Rectal smooth muscle tissue (tissue), 1 donor: ENCODE measurements around the gene GTPBP6.

Source experiments
- H3K27ac ChIP-seq: one replicate; pipeline ENCODE4 v1.7.0; 2013; ENCODE audit warnings: low read depth, low read length, inconsistent platforms
- H3K27me3 ChIP-seq: one replicate; pipeline ENCODE4 v1.7.0; 2013; ENCODE audit warnings: low read length; ENCODE audit not compliant: control insufficient read depth, insufficient read depth
- H3K36me3 ChIP-seq: one replicate; pipeline ENCODE4 v1.7.0; 2013; ENCODE audit warnings: low read length; ENCODE audit not compliant: control insufficient read depth, insufficient read depth
- H3K4me1 ChIP-seq: one replicate; pipeline ENCODE4 v1.7.0; 2013; ENCODE audit warnings: low read length; ENCODE audit not compliant: control insufficient read depth, insufficient read depth
- H3K4me3 ChIP-seq: one replicate; pipeline ENCODE4 v1.7.0; 2013; ENCODE audit warnings: low read length
- H3K9ac ChIP-seq: one replicate; pipeline ENCODE4 v1.7.0; 2013; ENCODE audit warnings: low read length

GTPBP6 gene, protein sequence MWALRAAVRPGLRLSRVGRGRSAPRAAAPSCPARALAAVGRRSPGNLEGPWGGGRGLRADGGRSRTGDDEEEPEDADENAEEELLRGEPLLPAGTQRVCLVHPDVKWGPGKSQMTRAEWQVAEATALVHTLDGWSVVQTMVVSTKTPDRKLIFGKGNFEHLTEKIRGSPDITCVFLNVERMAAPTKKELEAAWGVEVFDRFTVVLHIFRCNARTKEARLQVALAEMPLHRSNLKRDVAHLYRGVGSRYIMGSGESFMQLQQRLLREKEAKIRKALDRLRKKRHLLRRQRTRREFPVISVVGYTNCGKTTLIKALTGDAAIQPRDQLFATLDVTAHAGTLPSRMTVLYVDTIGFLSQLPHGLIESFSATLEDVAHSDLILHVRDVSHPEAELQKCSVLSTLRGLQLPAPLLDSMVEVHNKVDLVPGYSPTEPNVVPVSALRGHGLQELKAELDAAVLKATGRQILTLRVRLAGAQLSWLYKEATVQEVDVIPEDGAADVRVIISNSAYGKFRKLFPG

DNA sequence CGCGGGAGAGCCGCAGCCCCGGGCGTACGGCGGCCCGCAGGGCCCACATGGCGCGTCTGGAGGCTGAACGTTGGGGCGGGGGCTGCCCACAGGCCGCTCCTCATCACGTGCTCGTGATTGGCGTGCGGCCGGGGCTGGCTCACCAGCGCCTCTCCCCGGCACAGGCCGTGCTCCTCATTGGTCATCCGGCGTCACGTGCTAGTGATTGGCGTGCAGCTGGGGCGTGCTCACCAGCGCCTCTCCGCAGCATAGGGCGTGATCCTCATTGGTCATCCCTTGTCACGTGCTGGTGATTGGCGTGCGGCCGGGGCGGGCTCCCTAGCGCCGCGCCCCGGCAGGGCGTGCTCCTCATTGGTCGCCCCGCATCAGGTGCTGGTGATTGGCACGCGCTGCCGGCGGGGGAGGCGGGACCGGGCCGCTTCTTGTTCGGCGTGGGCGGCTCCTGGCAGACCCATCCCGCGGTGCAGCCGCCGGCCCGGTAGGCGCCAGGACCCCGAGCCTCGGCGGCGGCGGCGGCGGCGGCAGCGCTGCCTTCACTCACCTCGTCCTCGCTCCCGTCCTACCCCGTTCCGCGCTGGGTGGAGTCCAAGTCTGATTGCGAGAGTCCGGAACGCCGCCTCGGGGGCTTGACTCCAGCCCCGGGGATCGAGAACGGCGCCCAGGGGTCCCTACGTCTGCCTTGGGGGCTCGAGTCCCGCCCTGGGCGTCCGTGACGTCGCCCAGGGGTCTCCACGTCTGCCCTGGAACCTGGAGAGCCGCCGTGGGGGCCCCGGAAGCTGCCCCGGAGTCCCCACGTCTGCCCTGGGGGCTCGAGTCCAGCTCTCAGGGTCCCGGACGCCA lies at the start of gene GTPBP6:
Gene GTPBP6, minus strand, starts transcription at position 58 of the 840 bp plus-strand sequence. Its CDS starts 9 bp downstream, at position 49.
- Histone ChIP-seq H3K27me3 (no peaks in the 10 kb centered on the region), H3K4me3 (peak within 1 kb of the TSS; percentile 83), H3K4me1 (peaks cover 3% of the 10 kb centered on the region), H3K9ac (peak within 1 kb of the TSS; percentile 93), H3K27ac (peak within 1 kb of the TSS; percentile 89), H3K36me3 (peaks cover 5% of the 10 kb centered on the region)

DNA sequence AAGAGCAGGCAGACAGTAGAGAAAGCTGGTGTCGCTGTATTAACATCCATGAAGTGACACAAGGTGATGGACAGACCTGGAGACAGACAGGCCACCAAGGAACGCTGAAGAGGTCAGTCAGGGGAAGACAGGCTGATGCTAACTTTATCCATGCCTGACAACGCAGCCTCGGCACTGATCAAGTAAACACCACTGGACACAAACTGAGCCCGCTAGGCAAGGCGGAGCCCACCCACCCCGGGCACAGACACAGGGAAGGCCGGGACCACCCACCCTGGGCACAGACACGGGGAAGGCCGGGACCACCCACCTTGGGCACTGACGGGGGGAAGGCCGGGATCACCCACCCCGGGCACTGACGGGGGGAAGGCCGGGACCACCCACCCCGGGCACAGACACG lies 49.3 kb upstream of the GTPBP6 start:
- Histone ChIP-seq H3K4me3 (no peak overlapping the region), H3K4me1 (no peaks in the 10 kb centered on the region)

DNA sequence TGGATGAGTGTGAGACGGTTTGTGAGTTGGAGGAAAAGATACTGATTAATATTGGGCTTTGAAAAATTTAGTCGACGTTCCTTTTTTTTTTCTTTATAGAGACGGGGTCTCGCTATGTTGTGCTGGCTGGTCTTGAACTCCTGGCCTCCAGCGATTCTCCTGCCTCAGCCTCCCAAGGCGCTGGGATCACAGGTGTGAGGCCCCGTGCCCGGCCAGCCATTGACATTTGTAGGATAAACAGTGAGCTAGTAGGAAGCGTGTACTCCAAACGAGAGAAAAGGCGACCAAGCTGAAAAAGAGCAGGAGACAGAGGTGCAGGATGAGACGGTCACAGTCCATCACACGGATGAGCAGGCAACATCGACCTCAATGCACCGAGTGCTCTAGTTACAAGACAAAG lies 48.8 kb upstream of the GTPBP6 start:
- Histone ChIP-seq H3K27me3 (peaks cover under 1% of the 10 kb centered on the region), H3K27ac (no peak overlapping the region), H3K9ac (no peak overlapping the region), H3K36me3 (no peaks in the 10 kb centered on the region), H3K4me1 (no peaks in the 10 kb centered on the region), H3K4me3 (no peak overlapping the region)

More for the DNA sequence above, 49.3 kb upstream of the GTPBP6 start:
- H3K27ac ChIP-seq = no peak overlapping the region
- peaks cover 3% of the 10 kb centered on the region for H3K27me3 ChIP-seq
- H3K36me3 ChIP-seq = no peaks in the 10 kb centered on the region
- no peak overlapping the region for H3K9ac ChIP-seq

DNA sequence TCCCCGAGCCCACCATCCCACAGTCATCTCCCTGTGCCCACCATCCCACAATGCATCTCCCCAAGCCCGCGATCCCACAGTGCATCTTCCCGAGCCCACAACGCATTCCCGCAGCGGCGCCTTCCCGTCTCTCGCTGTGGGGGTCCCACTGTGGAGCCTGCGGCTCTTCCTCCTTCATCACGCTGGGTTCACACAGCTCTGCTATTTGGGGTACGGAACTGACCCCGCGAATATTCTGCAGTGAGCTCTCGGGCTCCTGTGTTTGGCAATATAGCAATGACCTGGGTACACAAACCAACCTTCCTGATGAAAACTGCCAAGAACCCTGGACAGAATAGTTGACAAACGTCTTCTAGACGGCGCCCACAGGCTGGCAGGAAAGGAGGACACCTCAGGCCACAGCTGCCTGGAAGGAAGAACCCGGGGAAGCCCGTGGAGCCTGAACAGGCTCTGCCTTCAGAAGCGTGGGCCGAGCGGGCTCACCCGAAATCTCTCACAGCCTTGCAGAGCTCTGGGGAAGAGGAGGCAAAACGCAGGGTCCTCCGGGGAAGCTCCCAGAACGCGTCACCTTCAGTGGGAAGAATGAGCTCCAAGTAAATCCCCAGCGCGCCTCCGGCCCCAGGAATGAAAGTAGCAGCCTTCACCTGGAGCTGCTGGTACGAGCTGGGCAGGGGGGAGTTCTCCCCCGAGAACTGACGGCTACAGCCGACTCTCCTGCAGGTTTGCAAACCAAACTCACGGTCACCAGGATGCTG lies 45.2 kb upstream of the GTPBP6 start:
- Histone ChIP-seq H3K4me1 (no peaks in the 10 kb centered on the region), H3K36me3 (peaks cover 8% of the 10 kb centered on the region), H3K27ac (no peak overlapping the region), H3K9ac (no peak overlapping the region), H3K27me3 (no peaks in the 10 kb centered on the region), H3K4me3 (no peak overlapping the region)

DNA sequence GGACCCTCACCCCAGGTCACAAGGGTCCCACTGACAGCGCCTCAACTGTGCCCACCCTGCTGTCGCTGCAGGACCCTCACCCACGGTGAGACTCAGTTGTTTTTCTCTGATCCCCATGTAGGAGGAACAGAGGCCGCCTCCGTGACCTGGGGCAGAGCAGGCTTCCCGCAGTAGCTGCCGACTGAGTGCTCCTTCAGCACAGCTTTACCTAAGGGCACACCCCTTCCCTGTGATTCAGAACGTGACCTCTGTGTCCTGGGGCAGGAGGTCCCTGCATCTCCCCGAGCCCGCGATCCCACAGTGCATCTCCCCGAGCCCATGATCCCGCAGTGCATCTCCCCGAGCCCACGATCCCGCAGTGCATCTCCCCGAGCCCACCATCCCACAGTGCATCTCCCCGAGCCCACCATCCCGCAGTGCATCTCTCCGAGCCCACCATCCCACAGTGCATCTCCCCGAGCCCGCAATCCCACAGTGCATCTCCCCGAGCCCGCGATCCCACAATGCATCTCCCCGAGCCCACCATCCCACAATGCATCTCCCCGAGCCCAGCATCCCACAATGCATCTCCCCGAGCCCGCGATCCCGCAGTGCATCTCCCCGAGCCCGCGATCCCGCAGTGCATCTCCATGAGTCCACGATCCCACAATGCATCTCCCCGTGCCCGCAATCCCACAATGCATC lies 44.5 kb upstream of the GTPBP6 start:
- Histone ChIP-seq H3K36me3 (peaks cover 8% of the 10 kb centered on the region), H3K27me3 (no peaks in the 10 kb centered on the region), H3K9ac (no peak overlapping the region), H3K4me1 (no peaks in the 10 kb centered on the region), H3K27ac (no peak overlapping the region), H3K4me3 (no peak overlapping the region)

DNA sequence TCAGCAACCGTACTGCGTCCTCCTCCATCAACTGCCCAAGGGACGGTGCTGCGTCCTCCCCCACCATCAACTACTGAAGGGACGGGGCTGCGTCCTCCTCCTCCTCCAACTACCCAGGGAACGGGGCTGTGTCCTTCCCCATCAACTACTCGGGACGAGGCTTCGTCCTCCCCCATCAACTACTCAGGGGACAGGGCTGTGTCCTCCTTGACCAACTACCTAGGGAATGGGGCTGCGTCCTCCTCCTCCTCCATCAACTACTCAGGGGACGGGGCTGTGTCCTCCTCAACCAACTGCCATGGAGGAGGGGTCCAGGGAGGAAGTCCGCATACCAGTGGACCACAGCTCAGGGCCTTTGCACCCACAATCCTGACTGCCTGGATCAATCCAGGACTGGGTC lies 43.8 kb upstream of the GTPBP6 start:
- Histone ChIP-seq H3K27me3 (no peaks in the 10 kb centered on the region), H3K4me3 (no peak overlapping the region), H3K27ac (no peak overlapping the region), H3K4me1 (no peaks in the 10 kb centered on the region), H3K9ac (no peak overlapping the region), H3K36me3 (peaks cover 8% of the 10 kb centered on the region)

DNA sequence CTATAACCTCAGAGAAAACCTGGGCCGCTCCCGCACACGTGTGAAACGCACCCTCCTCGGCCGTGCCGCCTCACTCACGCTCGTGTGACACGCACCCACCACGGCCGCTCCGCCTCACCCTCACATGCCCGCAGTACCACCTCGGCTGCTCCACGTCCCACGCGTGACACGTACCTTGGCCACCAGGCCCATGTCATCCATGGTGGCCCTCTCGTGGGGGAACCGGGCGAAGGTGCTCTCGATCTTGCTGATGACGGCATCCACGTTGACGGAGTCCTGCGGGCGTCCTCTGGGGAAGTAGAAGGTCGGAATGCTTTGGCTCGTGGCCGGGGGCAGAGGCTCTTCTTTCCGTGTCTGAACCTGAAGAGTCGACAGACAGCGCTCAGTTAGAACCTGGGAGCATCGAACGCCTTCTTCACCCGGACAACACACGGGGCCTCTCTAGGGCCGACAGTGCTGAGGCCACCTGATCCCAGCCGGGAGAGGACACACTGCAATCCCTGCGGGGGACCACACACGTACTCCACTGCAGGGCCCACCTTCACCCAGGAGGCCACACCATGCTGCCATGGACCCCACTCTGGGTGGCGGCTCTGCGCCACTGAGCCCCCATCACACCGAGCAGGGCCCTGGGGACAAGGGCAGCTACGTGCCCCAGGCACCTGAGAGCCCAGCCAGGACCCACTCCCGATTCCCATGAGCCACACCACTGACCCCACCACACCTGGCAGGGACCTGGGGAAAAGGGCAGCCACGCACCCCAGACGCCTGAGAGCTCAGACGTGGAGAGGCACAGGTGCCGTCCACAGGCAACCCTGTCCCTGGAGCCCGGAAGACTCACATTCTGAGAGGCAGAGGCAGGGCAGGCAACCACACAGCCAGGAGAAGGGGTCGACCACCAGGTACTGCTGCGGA lies 42.9 kb upstream of the GTPBP6 start:
- no peaks in the 10 kb centered on the region for H3K4me1 ChIP-seq
- no peak overlapping the region for H3K9ac ChIP-seq
- H3K4me3 ChIP-seq = no peak overlapping the region
- peaks cover 8% of the 10 kb centered on the region for H3K36me3 ChIP-seq
- no peaks in the 10 kb centered on the region for H3K27me3 ChIP-seq
- H3K27ac ChIP-seq = no peak overlapping the region

DNA sequence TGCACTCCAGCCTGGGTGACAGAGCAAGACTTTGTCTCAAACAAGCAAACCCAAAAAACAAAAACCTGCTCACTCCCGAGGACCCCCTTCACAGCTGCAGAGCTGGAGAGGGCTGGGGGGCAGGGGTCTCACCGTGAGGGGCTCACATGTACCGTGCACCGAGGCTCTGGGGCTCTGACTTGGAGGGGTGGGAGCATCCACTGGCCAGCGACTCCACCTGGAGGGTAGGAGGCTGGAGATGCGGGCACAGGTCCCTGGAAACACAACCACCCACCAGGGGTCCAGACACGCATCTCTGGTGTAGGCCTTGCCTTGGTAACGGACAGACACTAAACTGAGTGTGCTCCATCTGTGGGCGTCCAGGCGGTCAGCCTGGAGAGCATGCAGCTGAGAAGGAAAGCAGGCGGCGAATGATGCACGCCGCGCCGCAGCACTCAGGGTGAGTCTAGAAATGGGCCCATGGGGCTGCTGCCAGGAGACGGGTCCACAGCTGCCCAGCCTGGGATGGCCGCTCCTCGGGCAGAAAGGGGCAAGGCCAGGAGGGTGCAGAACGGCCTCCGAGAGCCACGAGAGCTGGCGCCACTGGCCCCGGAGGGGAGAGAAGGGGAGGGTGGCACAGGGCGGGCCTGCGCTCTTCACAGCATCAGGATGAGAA lies 42.0 kb upstream of the GTPBP6 start:
- peaks cover 8% of the 10 kb centered on the region for H3K36me3 ChIP-seq
- no peaks in the 10 kb centered on the region for H3K27me3 ChIP-seq
- no peak overlapping the region for H3K27ac ChIP-seq
- H3K4me1 ChIP-seq = no peaks in the 10 kb centered on the region
- no peak overlapping the region for H3K9ac ChIP-seq
- no peak overlapping the region for H3K4me3 ChIP-seq

DNA sequence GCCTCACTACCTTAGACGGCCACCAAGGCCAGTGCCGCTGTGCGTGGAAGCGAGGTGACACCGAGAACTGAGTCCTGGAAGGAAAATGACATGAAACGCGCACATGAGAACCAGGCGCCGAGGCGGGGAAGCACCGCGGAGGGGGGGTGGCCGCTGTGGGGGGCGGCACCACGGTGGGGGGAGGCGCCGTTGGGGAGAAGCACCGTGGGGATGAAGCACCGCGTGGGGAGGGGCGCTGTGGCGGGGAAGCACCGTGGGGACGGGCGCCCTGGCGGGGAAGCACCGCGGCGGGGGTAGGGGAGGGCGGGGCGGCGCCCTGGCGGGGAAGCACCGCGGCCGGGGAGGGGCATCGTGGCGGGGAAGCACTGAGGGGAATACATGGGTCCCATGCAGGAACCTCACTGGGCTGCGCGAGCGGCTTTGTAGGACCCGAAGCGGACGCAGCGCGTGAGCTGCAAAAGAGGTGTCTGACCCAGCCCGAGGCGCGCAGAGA lies 40.1 kb upstream of the GTPBP6 start:
- peaks cover 8% of the 10 kb centered on the region for H3K36me3 ChIP-seq
- H3K4me1 ChIP-seq = no peaks in the 10 kb centered on the region
- H3K4me3 ChIP-seq = no peak overlapping the region
- H3K9ac ChIP-seq = no peak overlapping the region
- H3K27ac ChIP-seq = no peak overlapping the region
- no peaks in the 10 kb centered on the region for H3K27me3 ChIP-seq

DNA sequence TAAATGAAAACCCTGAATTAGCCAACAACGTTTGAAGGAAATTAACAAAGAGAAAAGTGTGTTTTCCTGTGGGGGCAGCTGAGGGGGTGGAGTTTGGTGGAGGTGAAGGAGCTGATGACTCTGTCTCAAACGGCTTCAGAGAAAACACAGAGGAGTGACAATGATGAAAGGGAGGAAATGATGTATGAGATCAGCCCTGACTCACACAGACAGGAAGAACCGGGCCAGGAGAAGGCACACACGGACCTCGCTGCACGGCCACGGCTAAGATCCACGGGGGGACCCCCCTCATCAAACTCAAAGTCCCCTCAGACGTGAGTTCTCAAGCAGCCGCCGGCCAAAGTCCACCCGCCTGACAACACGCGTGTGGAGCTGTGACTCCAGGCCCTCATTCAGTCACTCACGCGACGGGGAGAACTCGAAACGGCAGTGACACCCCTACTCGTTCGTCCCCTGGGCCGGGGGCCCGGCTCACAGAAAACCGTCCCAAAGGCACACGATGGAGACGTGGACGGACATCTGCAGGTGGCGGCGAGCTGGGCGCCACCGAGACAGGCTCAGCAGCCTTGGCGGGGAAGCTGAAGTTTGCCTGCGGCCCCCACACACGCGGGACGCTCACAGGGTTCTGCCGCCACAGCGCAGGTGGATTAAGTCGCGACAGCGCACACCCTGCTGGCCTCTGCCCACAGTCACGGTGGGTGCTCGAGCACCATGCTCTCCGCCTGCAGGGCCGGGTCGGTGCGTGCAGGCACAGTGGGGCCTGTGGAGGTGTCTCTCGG lies 39.3 kb upstream of the GTPBP6 start:
- no peak overlapping the region for H3K27ac ChIP-seq
- H3K27me3 ChIP-seq = no peaks in the 10 kb centered on the region
- no peak overlapping the region for H3K9ac ChIP-seq
- no peaks in the 10 kb centered on the region for H3K4me1 ChIP-seq
- H3K4me3 ChIP-seq = no peak overlapping the region
- peaks cover 8% of the 10 kb centered on the region for H3K36me3 ChIP-seq
